SK-N-MC (cell line): ENCODE measurements around the gene DDX1.
A peak's percentile ranks its signal among the peaks of the same experiment; 100 is the strongest.

Experiments used
- DNase-seq: peaks from one replicate; pipeline ENCODE4 v3.0.0-alpha.2; 2011; ENCODE audit warnings: low read depth, low spot score
- H3K27ac ChIP-seq: fragments of 200-600 bp; sonication (generic); 2 replicates; pipeline ENCODE4 v1.5.1; 2016; ENCODE audit warnings: mixed run types
- H3K36me3 ChIP-seq: fragments of 200-600 bp; sonication (generic); 2 replicates; pipeline ENCODE4 v1.6.1; 2017; ENCODE audit warnings: antibody characterized with exemption, low read length, mixed read lengths; ENCODE audit not compliant: insufficient read depth
- H3K4me3 ChIP-seq: fragments of 200-600 bp; sonication (generic); 2 replicates; pipeline ENCODE4 v1.5.1; 2016
- H3K9ac ChIP-seq: fragments of 200-600 bp; sonication (generic); 2 replicates; pipeline ENCODE4 v1.8.0; 2017; ENCODE audit warnings: mixed run types, mixed read lengths; ENCODE audit not compliant: insufficient read length
- H3K9me3 ChIP-seq: fragments of 200-600 bp; sonication (generic); 2 replicates; pipeline ENCODE4 v1.6.1; 2017; ENCODE audit warnings: low read depth, mild to moderate bottlenecking, antibody characterized with exemption, low read length, moderate library complexity, mixed read lengths
- EZH2 ChIP-seq: fragments of 200-600 bp; sonication (generic); IDR thresholded peaks from one replicate; pipeline ENCODE4 v1.6.1; 2017; ENCODE audit warnings: antibody characterized with exemption
- FOXP2 ChIP-seq: optimal IDR thresholded peaks from 2 replicates; pipeline ENCODE3; 2011; ENCODE audit warnings: mild to moderate bottlenecking, moderate library complexity; ENCODE audit not compliant: insufficient read depth; ENCODE audit errors: extremely low read length, control extremely low read depth
- POLR2AphosphoS5 ChIP-seq: IDR thresholded peaks from 2 replicates; pipeline ENCODE4 v1.6.1; 2012; ENCODE audit warnings: mild to moderate bottlenecking, low read depth, low read length, borderline replicate concordance

DDX1 gene

GRCh38 chr2:15625344-15626036 lies 33.8 kb downstream of the DDX1 start:
- TF ChIP-seq EZH2, result no peak
- no peak for TF ChIP-seq FOXP2
- no peak for TF ChIP-seq POLR2AphosphoS5
- H3K9me3 ChIP-seq, result no peaks in the 10 kb centered on the region
- H3K4me3 ChIP-seq, result no peak overlapping the region
- no peak overlapping the region for H3K9ac ChIP-seq
- no peak overlapping the region for H3K27ac ChIP-seq
- no peak for DNase-seq
- H3K36me3 ChIP-seq, result peaks cover 95% of the 10 kb centered on the region

GRCh38 chr2:15626126-15626525 lies 34.5 kb downstream of the DDX1 start:
- no peak for TF ChIP-seq EZH2
- no peak for TF ChIP-seq POLR2AphosphoS5
- no peak for TF ChIP-seq FOXP2
- no peak overlapping the region for H3K9ac ChIP-seq
- H3K36me3 ChIP-seq, result peaks cover 95% of the 10 kb centered on the region
- H3K4me3 ChIP-seq, result no peak overlapping the region
- no peak overlapping the region for H3K27ac ChIP-seq
- DNase-seq, result no peak
- H3K9me3 ChIP-seq, result no peaks in the 10 kb centered on the region

GRCh38 chr2:15626967-15627366 lies 35.3 kb downstream of the DDX1 start:
- H3K4me3 ChIP-seq, result no peak overlapping the region
- H3K27ac ChIP-seq, result no peak overlapping the region
- H3K36me3 ChIP-seq, result peaks cover 95% of the 10 kb centered on the region
- H3K9me3 ChIP-seq, result no peaks in the 10 kb centered on the region
- TF ChIP-seq FOXP2, result no peak
- DNase-seq, result no peak
- no peak overlapping the region for H3K9ac ChIP-seq

- no peak for DNase-seq
- H3K27ac ChIP-seq, result peak overlapping the region; percentile 61
These were observed 36.4 kb downstream of the DDX1 start for GRCh38 chr2:15627817-15628684.

DNA sequence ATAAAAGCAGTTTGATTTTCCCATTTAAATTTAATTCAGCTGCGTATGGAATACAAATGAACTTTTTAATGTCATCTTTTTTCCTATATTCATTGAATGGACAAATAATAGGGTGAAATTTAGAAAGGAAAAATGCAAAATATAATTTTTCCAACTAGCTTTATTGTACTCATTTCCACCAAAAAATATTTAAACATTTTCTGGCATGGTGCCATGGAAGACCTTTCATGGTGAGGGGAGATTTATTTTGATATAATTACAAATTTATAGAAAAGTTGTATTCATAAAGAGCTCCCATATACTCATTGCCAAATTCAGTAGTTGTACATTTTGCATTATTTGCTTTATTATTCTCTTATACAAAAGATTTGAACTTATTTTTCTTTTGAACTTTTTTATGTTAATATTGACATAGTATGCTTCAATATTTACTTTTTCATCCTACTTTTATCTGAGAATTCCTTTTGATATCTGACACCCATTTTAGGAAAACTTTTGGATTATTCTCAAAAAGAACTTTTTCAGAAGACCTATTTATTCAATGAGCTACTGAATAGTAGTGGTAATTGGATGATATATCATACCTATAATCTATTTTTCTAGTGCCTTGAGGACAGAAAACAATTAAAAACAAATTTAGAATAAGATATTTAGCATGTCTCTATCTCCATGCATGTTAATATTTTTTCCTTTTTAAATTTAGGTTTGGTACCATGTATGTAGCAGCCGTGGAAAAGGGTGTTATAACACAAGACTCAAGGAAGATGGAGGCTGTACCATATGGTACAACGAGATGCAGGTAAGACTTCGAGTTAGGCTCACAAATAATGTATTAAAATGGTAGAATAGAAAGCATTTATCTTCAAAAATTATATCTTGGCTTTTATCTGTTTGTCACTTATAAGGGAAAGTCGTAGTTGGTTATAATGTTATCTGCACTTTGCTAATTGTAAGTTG lies 37.5 kb downstream of the DDX1 start:
- H3K9ac ChIP-seq, result no peak overlapping the region
- TF ChIP-seq EZH2 (no peak), POLR2AphosphoS5 (no peak), FOXP2 (no peak)
- H3K27ac ChIP-seq, result no peak overlapping the region
- H3K9me3 ChIP-seq, result no peaks in the 10 kb centered on the region
- H3K4me3 ChIP-seq, result no peak overlapping the region
- H3K36me3 ChIP-seq, result peaks cover 99% of the 10 kb centered on the region
- no peak for DNase-seq

More at GRCh38 chr2:15627817-15628684, 36.4 kb downstream of the DDX1 start:
- Histone ChIP-seq H3K9ac (peak overlapping the region; percentile 5), H3K36me3 (peaks cover 98% of the 10 kb centered on the region), H3K4me3 (no peak overlapping the region), H3K9me3 (no peaks in the 10 kb centered on the region)
- TF ChIP-seq FOXP2 (no peak), POLR2AphosphoS5 (no peak), EZH2 (no peak)

DNA sequence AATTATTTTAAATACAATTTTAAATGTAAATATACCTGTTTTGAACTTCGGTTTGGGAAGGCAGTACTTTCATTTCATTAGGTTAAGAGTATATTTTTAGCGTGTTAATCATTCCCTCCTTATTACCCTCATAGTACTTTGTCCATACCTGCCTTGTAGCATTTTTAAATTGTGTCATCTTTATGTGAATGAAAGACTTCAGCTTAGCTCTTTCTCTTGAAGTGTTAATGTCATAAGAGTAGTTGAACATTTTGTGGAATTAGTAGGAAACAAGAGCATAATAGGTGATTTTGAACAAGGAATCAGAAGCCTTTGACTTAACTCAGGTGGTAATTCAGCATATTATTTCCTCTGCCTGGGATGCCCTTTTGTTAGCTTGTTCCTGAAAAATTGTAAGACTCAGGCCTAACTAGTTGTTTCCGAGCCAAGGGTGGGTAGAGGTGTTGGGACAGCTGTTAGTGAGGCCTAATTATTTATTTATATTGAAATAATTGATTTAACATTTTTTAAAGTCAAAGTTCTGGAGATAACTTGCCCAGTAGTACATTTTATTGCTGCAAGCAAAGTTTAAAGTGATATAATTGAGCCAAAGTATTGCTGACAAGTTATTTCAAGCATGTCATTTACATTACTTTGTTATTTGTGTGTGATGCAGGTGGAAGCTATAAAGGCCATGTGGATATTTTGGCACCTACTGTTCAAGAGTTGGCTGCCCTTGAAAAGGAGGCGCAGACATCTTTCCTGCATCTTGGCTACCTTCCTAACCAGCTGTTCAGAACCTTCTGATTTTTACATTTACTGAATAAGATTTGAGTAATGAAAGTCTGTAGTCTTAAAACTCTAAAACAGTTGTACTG lies 38.7 kb downstream of the DDX1 start:
- Histone ChIP-seq H3K4me3 (no peak overlapping the region), H3K9me3 (no peaks in the 10 kb centered on the region), H3K36me3 (peaks cover 93% of the 10 kb centered on the region), H3K27ac (no peak overlapping the region), H3K9ac (no peak overlapping the region)
- TF ChIP-seq POLR2AphosphoS5 (no peak), EZH2 (no peak), FOXP2 (no peak)
- no peak for DNase-seq

GRCh38 chr2:15630978-15631719 lies 39.5 kb downstream of the DDX1 start:
- Histone ChIP-seq H3K27ac (no peak overlapping the region), H3K36me3 (peaks cover 90% of the 10 kb centered on the region), H3K9ac (no peak overlapping the region), H3K4me3 (no peak overlapping the region), H3K9me3 (no peaks in the 10 kb centered on the region)
- no peak for DNase-seq
- TF ChIP-seq EZH2, result no peak
- no peak for TF ChIP-seq FOXP2
- no peak for TF ChIP-seq POLR2AphosphoS5
